ENCODE results near the gene TNNT3.

GRCh38 chr11:1937616-1938342 lies 18.3 kb downstream of the TNNT3 start:
- TF ChIP-seq, protein P1, sequence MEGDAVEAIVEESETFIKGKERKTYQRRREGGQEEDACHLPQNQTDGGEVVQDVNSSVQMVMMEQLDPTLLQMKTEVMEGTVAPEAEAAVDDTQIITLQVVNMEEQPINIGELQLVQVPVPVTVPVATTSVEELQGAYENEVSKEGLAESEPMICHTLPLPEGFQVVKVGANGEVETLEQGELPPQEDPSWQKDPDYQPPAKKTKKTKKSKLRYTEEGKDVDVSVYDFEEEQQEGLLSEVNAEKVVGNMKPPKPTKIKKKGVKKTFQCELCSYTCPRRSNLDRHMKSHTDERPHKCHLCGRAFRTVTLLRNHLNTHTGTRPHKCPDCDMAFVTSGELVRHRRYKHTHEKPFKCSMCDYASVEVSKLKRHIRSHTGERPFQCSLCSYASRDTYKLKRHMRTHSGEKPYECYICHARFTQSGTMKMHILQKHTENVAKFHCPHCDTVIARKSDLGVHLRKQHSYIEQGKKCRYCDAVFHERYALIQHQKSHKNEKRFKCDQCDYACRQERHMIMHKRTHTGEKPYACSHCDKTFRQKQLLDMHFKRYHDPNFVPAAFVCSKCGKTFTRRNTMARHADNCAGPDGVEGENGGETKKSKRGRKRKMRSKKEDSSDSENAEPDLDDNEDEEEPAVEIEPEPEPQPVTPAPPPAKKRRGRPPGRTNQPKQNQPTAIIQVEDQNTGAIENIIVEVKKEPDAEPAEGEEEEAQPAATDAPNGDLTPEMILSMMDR (conservative IDR thresholded peaks at IDR 0.05; ENCODE audit: low read length), result no peak
- no peak for TF ChIP-seq EZH2phosphoT487 (IDR thresholded peaks at IDR 0.05; ENCODE audit: borderline replicate concordance, low read depth, low read length)
